Sciatic nerve (tissue), 2 donors: ENCODE results near the gene UXS1. TPM values are rescaled to one million over a fixed set of nuclear protein-coding genes. Genes with fewer than 3 reads are reported as not detected.
"Not testable (repeated sequence)": the region's sequence is repeated elsewhere in the genome, so short reads cannot be mapped to it uniquely, and the experiment has no call there.

ENCODE experiments used
- ATAC-seq: fragments of 200-7000 bp; cut with Tn5 transposase; one replicate; pipeline ENCODE4 v1.9.1; 2020; ENCODE audit warnings: mild to moderate bottlenecking, moderate library complexity
- DNase-seq: peaks from one replicate; pipeline ENCODE4 v3.0.0-alpha.2; 2020; ENCODE audit warnings: low spot score
- intact Hi-C: fragments of 100-400 bp; cut with DNase I; formaldehyde crosslinking; loops from one replicate; pipeline ENCODE4 v1.14.2; 2022
- total RNA-seq: library from RNA; stranded (reverse); fragmentation: NEBNext Ultra II Directional; extraction: Animal tissue kit (Norgen Biotek cat#: 25700); gene quantifications from one replicate; pipeline ENCODE4 v1.2.1, GENCODE V29; 2021
- donor health status: DM: no; HTN: no; CAD: no.
- donor health status: DM: no; HTN: no; CAD: no.

Gene UXS1
- total RNA-seq, 1 donor from 2014 or later, result 40.8 TPM

DNA sequence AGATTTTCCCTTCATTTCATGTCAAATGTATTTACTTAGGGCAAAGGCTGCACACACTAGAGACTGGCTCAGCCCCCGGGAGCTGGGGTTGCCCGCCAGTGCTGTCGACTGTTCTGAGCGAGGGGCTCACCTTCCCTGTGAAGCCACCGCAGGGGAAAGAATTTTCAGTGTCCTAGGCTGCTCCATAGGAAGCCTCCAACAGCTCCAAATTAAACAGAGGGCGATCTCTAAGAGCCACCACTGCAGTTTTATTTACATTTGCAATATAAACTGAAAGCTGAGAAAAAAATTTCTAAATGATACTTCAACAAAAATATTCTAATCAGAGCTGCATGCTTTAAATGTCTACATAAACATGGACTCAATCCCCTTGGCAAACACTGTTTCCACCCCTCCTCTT lies 54.0 kb downstream of the UXS1 start:
- intact Hi-C loops, result no loop called here

DNA sequence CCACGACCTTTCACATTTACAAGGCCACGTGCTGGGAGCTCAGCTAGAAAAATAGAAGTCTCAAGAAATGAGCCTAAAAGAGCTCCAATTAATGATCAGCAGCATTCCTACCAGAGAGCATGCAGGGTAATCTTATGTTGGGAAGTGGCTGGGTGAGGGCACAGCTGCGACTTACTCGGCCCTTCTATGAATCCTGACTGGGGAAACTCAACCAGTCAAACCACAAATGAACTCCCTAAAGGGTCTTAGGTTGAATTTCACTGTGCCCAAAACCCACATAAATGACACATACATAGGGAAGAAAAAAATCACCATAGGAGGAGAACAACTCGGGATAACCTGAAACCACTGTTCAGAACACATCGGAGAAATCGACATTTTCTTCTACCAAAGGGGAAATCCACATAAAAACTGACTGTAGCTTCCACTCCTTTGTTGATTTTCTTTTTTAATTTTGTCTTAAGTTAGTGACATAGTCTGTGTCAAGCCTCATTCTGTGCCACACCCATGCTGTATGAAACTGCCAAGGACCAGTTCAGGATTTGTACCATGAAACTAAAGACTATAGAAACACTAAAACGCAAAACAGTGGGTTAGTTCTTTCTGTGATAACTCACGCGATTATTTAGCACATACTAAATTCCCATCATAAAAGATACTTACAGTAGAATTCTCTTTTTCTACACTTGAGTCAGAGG lies 54.7 kb downstream of the UXS1 start:
- no peak for ATAC-seq

More for the DNA sequence above, 54.0 kb downstream of the UXS1 start:
- ATAC-seq (no peak), DNase-seq (no peak)

DNA sequence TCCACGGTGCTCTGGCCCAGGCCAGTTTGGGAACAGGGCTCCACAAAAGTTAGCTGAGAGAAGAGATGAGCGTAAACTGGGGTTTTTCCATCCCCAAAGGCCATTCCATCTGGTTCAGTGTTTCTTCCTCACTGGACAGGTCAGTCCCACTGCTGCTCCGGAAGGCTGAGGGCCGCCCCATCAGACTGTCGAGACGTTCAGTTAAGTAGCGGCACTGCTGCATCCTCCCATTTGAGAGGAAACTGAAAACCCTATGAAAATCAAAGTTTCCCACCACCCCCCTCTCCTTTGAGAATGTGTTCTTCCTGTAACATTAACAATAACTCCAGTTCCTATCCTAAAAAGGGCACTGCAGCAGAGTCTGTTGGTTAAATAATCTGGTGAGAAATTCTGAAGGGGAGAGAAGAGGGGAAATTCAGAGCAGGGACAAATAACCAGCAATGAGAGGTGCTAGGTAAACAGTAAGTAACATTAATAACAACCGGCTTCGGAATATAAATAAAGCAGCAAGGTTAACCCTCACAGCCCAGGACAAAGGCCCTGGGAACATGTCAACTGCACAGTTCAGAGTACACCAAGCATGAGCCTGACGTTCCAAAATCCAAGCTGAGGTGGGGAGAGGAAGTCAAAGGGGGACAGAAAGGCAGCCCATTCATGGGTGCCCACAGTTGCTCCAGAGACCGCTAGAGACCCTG lies 55.4 kb downstream of the UXS1 start:
- intact Hi-C loops, result no loop called here
- ATAC-seq (peak; percentile 78), DNase-seq (no peak)

More for the DNA sequence above, 54.7 kb downstream of the UXS1 start:
- no peak for DNase-seq
- intact Hi-C loops, result no loop called here

DNA sequence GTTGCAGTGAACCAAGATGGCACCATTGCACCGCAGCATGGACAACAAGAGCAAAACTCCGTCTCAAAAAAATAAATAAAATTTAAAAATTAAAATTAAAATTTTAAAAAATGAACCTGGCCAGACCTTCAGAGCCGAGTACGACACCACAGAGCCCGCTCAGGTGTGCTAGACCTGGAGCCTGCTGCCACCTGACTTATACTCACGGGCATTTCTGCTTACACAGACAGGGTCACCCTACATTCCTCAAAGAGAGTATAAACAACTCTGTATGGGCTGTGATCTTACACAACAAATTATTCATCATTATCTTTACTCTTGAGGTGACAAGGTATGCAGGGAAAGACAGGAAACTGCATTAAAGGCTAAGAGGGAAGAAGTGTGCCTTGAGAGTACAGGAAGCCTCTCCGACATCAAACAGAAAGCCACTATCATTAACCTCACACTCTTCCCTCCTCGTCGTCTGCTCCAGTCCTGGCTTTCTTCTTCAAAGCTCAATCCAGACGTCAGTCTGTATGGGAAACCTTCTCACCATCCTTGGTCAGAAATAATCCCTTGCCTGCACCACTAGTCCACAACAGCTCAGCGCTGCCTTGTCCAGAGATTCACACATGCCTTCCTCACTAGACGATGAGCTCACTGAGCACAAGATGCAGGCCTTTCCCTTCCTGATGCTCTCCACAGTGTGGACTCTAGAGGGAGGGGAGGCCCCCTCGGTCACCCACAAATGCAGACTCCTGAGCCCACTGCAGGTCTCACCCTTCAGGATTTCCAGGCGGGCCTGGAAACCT lies 56.2 kb downstream of the UXS1 start:
- ATAC-seq (peak; percentile 83), DNase-seq (no peak)
- intact Hi-C loops, result no loop called here

DNA sequence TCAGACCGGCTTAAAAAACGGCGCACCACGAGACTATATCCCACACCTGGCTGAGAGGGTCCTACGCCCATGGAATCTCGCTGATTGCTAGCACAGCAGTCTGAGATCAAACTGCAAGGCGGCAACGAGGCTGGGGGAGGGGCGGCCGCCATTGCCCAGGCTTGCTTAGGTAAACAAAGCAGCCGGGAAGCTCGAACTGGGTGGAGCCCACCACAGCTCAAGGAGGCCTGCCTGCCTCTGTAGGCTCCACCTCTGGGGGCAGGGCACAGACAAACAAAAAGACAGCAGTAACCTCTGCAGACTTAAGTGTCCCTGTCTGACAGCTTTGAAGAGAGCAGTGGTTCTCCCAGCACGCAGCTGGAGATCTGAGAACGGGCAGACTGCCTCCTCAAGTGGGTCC lies 62.9 kb downstream of the UXS1 start:
- intact Hi-C loops, ATAC-seq, DNase-seq: not testable (repeated sequence)

DNA sequence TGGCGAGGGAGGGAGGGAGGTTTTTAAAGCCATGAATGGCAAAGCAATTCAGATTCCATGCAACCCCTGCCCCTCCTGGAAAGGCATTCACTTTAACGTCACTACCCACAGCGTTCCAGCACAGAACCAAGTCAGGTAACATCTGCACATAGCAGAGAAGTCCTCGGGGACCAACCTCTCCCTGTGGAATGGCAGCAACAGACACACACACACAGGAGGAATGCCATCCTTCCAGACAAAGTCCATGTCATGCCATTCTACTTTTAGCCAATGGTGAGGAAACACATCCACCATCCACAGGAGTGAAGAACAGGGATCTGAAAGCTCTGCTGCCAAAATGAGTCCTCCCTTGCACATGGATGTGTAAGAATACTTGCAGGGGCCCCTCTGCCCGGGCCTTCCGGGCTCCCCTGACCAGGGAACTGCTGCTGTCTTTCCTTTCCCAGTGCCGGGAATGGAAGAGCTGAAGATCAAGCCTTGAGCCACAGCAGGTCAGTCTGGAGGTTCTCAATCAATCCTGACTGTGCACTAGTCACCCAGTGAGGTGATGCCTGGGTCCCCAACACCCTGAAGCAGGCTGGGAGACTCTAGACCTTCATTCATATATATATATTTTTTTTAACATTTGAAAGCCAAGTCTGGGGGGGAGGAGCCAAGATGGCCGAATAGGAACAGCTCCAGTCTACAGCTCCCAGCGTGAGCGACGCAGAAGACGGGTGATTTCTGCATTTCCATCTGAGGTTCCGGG lies 63.7 kb downstream of the UXS1 start:
- DNase-seq (no peak), ATAC-seq (no peak)
- intact Hi-C loops, result no loop called here

DNA sequence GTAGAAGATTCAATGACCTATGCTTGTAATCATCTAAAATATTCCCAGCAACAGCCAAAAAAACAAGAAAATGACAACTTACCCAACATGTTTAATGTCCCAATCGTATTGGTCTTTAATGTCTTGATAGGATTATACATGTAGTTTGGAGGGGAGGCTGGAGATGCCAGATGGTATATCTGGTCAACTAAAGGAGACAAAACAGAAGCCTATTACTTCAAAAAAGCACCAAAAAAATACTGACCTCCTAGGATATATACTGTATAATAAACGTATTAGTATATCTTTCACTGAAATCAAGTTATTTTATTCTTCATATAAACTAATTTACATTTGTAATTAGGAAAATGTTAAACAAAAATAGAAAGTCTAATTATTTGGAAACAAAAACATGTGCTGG lies 64.5 kb downstream of the UXS1 start:
- no peak for DNase-seq
- intact Hi-C loops, result no loop called here
- ATAC-seq, result no peak

DNA sequence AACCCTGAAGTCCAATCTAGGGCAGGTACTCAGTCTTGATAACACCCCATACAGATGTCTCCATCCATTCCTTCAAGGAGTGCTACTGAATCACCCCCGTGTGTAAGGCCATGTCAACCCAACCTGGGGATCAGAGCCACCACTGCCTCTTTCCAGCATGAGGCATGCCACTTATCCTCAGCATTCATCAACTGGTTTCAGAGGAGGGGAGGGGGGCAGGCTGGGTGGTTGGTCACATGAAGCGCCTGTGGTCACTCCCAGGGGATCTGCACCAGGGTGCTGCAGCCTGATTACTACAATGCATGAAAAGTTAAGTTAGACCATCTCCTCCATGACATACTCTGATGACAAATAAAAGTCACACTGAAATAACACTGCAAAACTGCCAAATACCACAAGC lies 65.0 kb downstream of the UXS1 start:
- no peak for DNase-seq
- intact Hi-C loops, result no loop called here

DNA sequence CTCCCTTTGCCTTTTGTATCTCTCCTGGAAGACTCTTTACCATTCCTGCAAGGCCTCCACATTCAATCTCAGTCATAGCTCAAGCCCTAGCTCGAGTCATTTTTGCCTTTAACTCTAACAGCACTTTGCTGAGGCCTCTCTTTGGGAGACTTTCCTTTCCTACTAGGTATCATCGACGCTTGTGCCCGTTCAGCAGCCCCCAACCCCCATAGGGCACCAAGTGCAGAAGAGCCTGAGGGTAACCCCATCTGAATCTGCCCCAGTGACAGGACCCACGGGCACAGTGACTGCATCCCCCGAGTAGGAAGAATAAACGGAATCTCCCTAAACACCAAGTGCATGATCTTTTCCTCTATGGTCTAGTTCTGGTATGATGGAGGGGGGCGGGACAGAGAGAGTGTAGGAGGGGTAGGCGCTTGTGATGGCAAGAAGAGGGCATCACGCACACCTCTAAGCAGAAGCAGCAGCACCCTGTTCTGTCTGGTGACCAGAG lies 66.3 kb downstream of the UXS1 start:
- ATAC-seq (no peak), DNase-seq (no peak)
- intact Hi-C loops, result no loop called here

More for the DNA sequence above, 65.0 kb downstream of the UXS1 start:
- ATAC-seq, result no peak

DNA sequence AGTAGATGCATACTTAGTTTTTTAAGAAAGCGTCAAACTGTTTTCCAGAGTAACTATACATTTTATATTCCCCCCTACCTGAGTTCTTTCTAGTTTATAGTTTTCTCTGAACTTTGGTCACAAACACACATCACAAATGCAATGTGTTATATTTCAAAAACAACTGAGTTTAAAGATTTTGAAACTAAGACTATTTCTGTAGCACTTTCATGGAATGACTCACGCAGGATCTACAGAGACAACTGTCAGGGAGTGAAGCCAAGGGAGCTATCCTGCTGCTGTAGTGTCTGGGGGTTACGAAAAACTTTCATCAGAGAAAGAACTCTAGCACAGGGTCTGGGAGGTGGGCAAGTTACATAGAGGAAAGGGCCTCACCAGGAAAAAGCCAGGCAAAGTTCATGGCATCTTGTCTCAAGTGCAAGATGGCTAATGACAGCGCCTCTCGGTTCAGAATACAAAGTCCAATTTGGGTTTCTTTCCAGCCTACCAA lies 66.8 kb downstream of the UXS1 start:
- intact Hi-C loops, result no loop called here
- ATAC-seq (no peak), DNase-seq (no peak)

DNA sequence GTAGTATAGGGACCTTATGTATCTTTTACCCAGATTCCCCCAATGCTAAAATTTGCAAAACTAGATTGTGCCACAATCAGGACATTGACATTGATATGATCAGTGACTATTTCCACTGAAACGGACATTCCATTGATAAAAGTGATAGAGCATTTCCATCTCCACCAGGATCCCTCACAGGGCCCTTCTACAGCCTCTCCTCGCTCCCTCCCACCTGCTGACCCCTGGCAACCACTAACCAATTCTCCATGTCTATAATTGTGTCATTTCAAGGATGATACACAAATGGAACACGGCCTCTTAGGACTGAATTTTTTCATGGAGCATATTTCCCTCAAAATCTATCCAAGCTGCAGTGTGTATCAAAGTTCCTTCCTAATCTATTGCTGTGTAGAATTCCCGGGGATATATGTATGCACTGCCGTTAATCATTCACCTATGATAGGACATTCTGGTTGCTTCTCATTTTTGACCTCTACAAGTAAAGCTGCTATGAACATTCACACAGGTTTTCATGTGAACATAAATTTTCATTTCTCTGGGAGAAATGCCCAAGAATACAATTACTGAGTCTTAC lies 67.3 kb downstream of the UXS1 start:
- no peak for DNase-seq
- ATAC-seq, result no peak
- intact Hi-C loops, result no loop called here

DNA sequence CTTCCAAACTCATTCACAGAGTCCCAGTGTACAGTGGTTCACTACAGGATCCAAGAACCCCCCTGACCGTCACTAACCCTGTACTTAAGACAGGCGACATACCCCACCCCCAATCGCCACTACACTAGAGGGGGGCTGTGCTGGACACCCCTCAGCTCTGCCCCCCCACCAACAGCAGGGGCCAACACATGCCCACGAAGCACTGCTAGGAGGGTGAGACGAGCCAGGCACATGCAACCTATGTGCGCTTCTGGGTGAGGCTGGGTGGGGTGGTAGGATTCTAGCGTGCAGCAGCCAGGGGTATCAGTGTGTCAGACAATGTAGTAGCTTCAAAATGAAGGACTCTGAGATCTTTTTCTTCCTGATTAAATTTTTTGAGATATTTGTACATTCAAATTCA lies 67.8 kb downstream of the UXS1 start:
- no peak for ATAC-seq
- intact Hi-C loops, result no loop called here
- no peak for DNase-seq

DNA sequence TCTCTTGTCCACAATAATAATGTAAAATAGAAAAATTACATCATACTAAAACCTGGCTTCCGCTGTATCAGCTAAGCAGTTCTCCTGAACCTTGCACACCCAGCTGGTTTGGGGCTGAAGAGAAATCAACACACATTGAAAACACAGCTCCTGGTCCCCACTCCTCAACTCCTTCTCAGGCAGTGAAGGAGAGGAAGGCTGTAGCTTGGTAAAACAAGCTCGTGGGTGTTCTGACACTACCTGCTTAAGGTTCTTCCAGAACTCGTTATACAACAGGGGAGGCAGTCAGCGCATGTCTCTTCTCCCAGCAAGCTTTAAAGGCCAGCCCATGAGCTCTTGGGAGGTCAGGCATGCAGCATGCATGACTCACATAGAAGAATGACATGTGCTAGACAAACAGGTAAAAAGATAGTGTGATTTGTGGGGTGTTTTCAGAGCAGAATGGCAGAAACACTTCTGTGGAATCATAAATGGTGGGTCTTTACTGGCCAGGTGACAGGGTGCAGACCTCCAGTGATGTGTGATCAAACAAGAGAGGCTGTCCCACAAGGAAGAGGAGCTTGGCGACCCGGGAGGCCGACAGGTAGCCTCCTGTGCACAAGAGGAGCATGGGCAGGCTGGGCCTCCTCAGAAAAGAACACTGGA lies 69.1 kb downstream of the UXS1 start:
- intact Hi-C loops, result no loop called here
- ATAC-seq (no peak), DNase-seq (no peak)

DNA sequence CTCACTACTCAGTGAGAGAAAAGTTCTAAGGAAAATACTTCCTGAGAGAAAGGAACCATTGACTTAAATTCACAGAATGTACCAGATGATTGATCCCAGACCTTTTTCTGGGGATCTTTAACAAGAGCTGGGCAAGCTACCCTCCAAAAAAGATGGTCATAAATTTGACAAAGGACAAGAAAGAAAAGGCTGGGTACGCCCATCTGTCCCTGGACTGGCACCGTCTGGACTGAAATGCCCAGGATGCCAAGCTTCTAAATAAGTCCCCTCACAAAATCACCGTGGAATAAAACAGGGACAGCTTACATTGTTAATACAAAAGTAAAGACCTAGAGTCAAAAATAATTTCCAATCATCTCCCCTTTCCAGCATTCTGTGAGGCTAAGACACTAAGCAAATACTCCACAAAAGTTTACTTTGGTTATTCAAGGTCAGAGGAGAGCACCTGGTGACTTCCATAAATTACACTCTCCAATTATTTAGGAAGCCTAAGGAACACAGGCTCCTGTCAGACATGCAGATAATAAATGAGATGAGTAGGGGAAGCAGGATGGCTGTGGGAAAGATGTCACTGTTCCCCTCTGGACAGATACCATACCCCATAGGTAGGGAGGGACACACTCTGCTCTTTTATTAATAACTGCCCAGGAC lies 69.9 kb downstream of the UXS1 start:
- no peak for DNase-seq
- intact Hi-C loops, result no loop called here
- ATAC-seq, result no peak

DNA sequence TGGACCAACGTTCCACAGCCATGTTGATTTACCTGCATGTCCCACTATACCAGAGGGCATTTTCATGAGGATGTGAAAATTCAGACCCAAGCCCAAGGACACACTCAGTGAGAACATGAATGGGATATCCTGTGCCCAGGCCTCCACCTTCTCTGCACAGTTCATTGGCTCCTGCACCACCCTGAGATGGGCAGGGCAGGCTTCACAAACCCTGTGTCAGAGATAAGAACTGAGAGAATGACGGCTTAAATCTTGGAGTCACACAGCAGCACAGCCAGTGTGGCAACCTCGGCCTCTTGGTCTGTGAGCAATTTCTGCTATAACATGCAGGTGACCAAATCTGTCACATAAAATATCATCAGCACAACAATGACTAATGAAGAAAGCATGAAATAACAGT lies 71.9 kb downstream of the UXS1 start:
- ATAC-seq, result no peak
- DNase-seq, result no peak
- intact Hi-C loops, result no loop called here

DNA sequence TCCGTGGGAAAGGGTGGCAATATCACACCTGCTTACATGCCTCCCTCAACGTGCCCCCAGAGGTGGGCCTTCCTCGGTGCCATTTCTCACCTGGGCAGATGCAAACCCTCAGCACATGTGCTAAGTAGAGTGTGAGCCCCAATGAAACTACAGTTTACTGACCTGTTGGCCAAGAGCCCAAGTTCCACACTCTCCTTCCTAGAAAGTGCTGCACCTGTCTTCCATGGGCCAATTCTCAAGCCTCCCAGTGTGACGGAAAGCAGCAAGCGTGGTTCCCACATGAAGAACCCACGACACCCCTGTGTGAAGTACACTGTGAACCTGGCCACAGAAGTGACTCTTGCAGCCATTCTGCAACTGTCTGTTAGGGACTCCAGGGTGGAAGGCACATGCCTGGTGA lies 73.7 kb downstream of the UXS1 start:
- ATAC-seq (no peak), DNase-seq (no peak)
- intact Hi-C loops, result no loop called here

DNA sequence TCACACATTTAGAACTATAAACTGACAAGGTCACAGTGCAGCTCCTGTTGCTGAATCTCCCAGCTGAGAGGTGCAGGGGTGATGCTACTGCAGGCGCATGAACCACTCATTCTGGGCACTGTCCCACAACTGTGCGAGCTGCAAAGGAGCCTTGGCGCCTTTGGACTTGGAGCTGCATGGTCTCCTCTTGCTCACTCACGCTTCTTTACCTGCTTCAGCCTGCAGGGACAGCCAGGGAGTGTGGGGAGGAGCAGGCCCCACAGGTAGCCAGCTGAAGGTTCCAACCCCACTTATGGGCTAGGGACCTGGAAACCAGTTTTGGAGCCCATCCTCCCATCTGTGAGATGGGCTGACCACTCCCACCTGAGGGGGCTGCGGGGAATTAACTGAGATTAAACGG lies 75.0 kb downstream of the UXS1 start:
- intact Hi-C loops, result no loop called here
- DNase-seq (no peak), ATAC-seq (no peak)
